Adrenal gland (tissue), 19 donors: Measurements from ENCODE around the gene C15orf61. TPM values are rescaled to one million over a fixed set of nuclear protein-coding genes. Genes with fewer than 3 reads are reported as not detected.

Source experiments
- DNase-seq, 7 donors: peaks; one replicate each; pipeline ENCODE4 v3.0.0-alpha.2; 2019 to 2020
- H3K27ac ChIP-seq, 5 donors: fragments of 200-600 bp; sonication (generic) in 4 of 5; 1 replicate in 3 of 5; 2 replicates in 2 of 5; pipeline versions ENCODE4 v1.5.1 to v1.8.0; 2016 to 2020; ENCODE audit warnings: mild to moderate bottlenecking in 1 of 5
- H3K27me3 ChIP-seq: fragments of 200-600 bp; 2 replicates; pipeline ENCODE4 v1.8.0; 2021
- H3K36me3 ChIP-seq, 2 donors: fragments of 200-600 bp; replicated peaks in 1 of 2; 1 replicate in 1 of 2; 2 replicates in 1 of 2; pipeline versions ENCODE4 v1.5.1 to v1.8.0; 2018 to 2022
- H3K4me1 ChIP-seq, 2 donors: fragments of 200-600 bp; replicated peaks in 1 of 2; 1 replicate in 1 of 2; 2 replicates in 1 of 2; pipeline versions ENCODE4 v1.5.1 to v1.8.0; 2018 to 2021
- H3K4me3 ChIP-seq, 4 donors: fragments of 200-600 bp; sonication (generic) in 3 of 4; one replicate each; pipeline ENCODE4 v1.5.1; 2016 to 2018
- H3K9me3 ChIP-seq, 3 donors: fragments of 200-600 bp; sonication (generic) in 1 of 3; replicated peaks in 1 of 3; 1 replicate in 2 of 3; 2 replicates in 1 of 3; pipeline versions ENCODE4 v1.5.1 to v1.8.0; 2016 to 2021
- POLR2A ChIP-seq, 2 donors: fragments of 450-650 bp; IDR thresholded peaks; one replicate each; pipeline ENCODE4 v1.6.1; 2017; ENCODE audit warnings: antibody characterized with exemption in 2 of 2, mild to moderate bottlenecking in 2 of 2, moderate library complexity in 1 of 2
- WGBS, 4 donors: extraction: QIAGEN DNeasy Blood & Tissue Kit in 2 of 4; methylation state at CpG; one replicate each; pipeline versions ENCODE4 v1.1.5 to v1.1.7; 2013 to 2017; 5-methylcytosine and 5-hydroxymethylcytosine counted together
- intact Hi-C, 2 donors: fragments of 100-400 bp; cut with DNase I; formaldehyde crosslinking; loops; one replicate each; pipeline versions ENCODE4 v1.14.1 to v1.15.0; 2022 to 2023
- long read RNA-seq, 10 donors: library from polyadenylated mRNA in 3 of 10; unstranded in 2 of 10; stranded (forward) in 1 of 10; transcript quantifications; one replicate each; pipeline ENCODE4 v2.0.0 and lab custom pipeline, GENCODE V29; 2021 to 2026
- polyA plus RNA-seq, 3 donors: library from polyadenylated mRNA; stranded (reverse); fragments of 200-250 nt in 2 of 3; fragments of 350-450 nt in 1 of 3; fragmentation: Illumina TruSeq in 1 of 3; extraction: RNeasy Lipid Tissue Mini Kit (QIAGEN cat#74804) in 1 of 3; gene quantifications; one replicate each; pipeline ENCODE4 v1.2.3, GENCODE V29; 2013 to 2014
- total RNA-seq, 9 donors: library from RNA; depleted of rRNA in 4 of 9; stranded (reverse); fragments of >200 nt in 4 of 9; fragments of 120-200 nt in 1 of 9; fragmentation: NEBNext Ultra II Directional in 1 of 9; extraction: Animal tissue kit (Norgen Biotek cat#: 25700) in 1 of 9; gene quantifications; one replicate each; pipeline versions ENCODE4 v1.1.0 to v1.2.4, GENCODE V29; 2013 to 2023
- TF ChIP-seq, protein P1 (sequence below), 6 experiments: fragments of 450-650 bp in 4 of 6; fragments of 200-600 bp in 2 of 6; sonication (generic) in 1 of 6; IDR thresholded peaks; 1 replicate in 5 of 6; 2 replicates in 1 of 6; pipeline versions ENCODE4 v1.5.1 to v1.8.0; 2016 to 2021; ENCODE audit warnings: antibody characterized with exemption in 6 of 6, mild to moderate bottlenecking in 2 of 6, moderate library complexity in 1 of 6
- donor health status: healthy with polysubstance abuse.
- donor health status: Bipolar disorder and iron deficiency.
- donor health status: DM: yes; HTN: yes; CAD: no.
- donor health status: DM: no; HTN: no; CAD: no.
- donor health status: DM: no; HTN: no; CAD: no.
- donor health status: DM: yes; HTN: yes; CAD: no.

Gene C15orf61
- total RNA-seq (1 to 10 TPM; 1.2 to 8.3 (median 5.1) TPM), polyA plus RNA-seq (1 to 10 TPM; 2.5 to 4.4 (median 4.0) TPM)
- long read RNA-seq, donor 1, full-length matches to known transcripts, result 10 of 10 reads
- long read RNA-seq, donor 1, partial matches to known transcripts, result 0 of 10 reads
- long read RNA-seq, donor 1, other reads (novel, unspliced or antisense), result 0 of 10 reads
- long read RNA-seq, donor 2, full-length matches to known transcripts, result 12 of 12 reads
- long read RNA-seq, donor 2, partial matches to known transcripts, result 0 of 12 reads
- long read RNA-seq, donor 2, other reads (novel, unspliced or antisense), result 0 of 12 reads
- long read RNA-seq, donor 3, full-length matches to known transcripts, result 7 of 7 reads
- long read RNA-seq, donor 3, partial matches to known transcripts, result 0 of 7 reads
- long read RNA-seq, donor 3, other reads (novel, unspliced or antisense), result 0 of 7 reads
- long read RNA-seq, donor 4, full-length matches to known transcripts, result 28 of 29 reads
- long read RNA-seq, donor 4, partial matches to known transcripts, result 0 of 29 reads
- long read RNA-seq, donor 4, other reads (novel, unspliced or antisense), result 1 of 29 reads
- long read RNA-seq, donor 5, full-length matches to known transcripts, result 33 of 34 reads
- long read RNA-seq, donor 5, partial matches to known transcripts, result 0 of 34 reads
- long read RNA-seq, donor 5, other reads (novel, unspliced or antisense), result 1 of 34 reads
- long read RNA-seq, donor 6, full-length matches to known transcripts, result 23 of 23 reads
- long read RNA-seq, donor 6, partial matches to known transcripts, result 0 of 23 reads
- long read RNA-seq, donor 6, other reads (novel, unspliced or antisense), result 0 of 23 reads
- long read RNA-seq, donor 7, full-length matches to known transcripts, result 9 of 9 reads
- long read RNA-seq, donor 7, partial matches to known transcripts, result 0 of 9 reads
- long read RNA-seq, donor 7, other reads (novel, unspliced or antisense), result 0 of 9 reads
- long read RNA-seq, donor 8, full-length matches to known transcripts, result 20 of 20 reads
- long read RNA-seq, donor 8, partial matches to known transcripts, result 0 of 20 reads
- long read RNA-seq, donor 8, other reads (novel, unspliced or antisense), result 0 of 20 reads
- long read RNA-seq, donor 9, full-length matches to known transcripts, result 23 of 23 reads
- long read RNA-seq, donor 9, partial matches to known transcripts, result 0 of 23 reads
- long read RNA-seq, donor 9, other reads (novel, unspliced or antisense), result 0 of 23 reads
- long read RNA-seq, donor 10, full-length matches to known transcripts, result 11 of 11 reads
- long read RNA-seq, donor 10, partial matches to known transcripts, result 0 of 11 reads
- long read RNA-seq, donor 10, other reads (novel, unspliced or antisense), result 0 of 11 reads

GRCh38 chr15:67521029-67521782, at the start of gene C15orf61:
TSS of gene C15orf61 (plus strand) at chr15:67521131. CDS start at chr15:67521249, 118 bp downstream.
- peak; percentile 81 to 93 (median 85) for DNase-seq
- Histone ChIP-seq H3K36me3 (no peaks in the 10 kb centered on the region), H3K4me1 (peaks cover 0 to 21% of the 10 kb centered on the region in 2 donors), H3K27ac (peak within 1 kb of the TSS; percentile 80 to 98 (median 96)), H3K27me3 (no peaks in the 10 kb centered on the region), H3K4me3 (peak within 1 kb of the TSS; percentile 52 to 97 (median 66)), H3K9me3 (no peaks in the 10 kb centered on the region)
- peak; percentile 82 to 87 for TF ChIP-seq POLR2A (IDR thresholded peaks at IDR 0.05)
- TF ChIP-seq, protein P1, sequence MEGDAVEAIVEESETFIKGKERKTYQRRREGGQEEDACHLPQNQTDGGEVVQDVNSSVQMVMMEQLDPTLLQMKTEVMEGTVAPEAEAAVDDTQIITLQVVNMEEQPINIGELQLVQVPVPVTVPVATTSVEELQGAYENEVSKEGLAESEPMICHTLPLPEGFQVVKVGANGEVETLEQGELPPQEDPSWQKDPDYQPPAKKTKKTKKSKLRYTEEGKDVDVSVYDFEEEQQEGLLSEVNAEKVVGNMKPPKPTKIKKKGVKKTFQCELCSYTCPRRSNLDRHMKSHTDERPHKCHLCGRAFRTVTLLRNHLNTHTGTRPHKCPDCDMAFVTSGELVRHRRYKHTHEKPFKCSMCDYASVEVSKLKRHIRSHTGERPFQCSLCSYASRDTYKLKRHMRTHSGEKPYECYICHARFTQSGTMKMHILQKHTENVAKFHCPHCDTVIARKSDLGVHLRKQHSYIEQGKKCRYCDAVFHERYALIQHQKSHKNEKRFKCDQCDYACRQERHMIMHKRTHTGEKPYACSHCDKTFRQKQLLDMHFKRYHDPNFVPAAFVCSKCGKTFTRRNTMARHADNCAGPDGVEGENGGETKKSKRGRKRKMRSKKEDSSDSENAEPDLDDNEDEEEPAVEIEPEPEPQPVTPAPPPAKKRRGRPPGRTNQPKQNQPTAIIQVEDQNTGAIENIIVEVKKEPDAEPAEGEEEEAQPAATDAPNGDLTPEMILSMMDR (IDR thresholded peaks at IDR 0.05), result peak in 1 of 6 experiments; percentile 11
- WGBS, 4 donors, result 0% methylated on average over 12 to 94 of the region's 94 CpGs; no CpG with 5 or more reads in 1 of the 4 donors
- intact Hi-C loops, result loop anchor here in 1 of 2 donors (10.0 kb wide), 1 partner anchor 314 kb away; no protein-coding TSS in a partner anchor

GRCh38 chr15:67472957-67473356, 48.0 kb upstream of the C15orf61 start:
- Histone ChIP-seq H3K27me3 (no peaks in the 10 kb centered on the region), H3K36me3 (no peaks in the 10 kb centered on the region), H3K4me3 (no peak overlapping the region), H3K4me1 (no peaks in the 10 kb centered on the region), H3K9me3 (no peaks in the 10 kb centered on the region), H3K27ac (no peak overlapping the region)
- intact Hi-C loops, result no loop called here
- no peak for TF ChIP-seq POLR2A (IDR thresholded peaks at IDR 0.05)
- TF ChIP-seq, protein P1 (IDR thresholded peaks at IDR 0.05), result no peak
- DNase-seq, result no peak
- 100% methylated on average over 1 of the region's 1 CpG for WGBS, 4 donors

- 83 to 93% (median 88%) methylated on average over 5 of the region's 5 CpGs for WGBS, 4 donors
- no peaks in the 10 kb centered on the region for H3K4me1 ChIP-seq
These were observed 46.4 kb upstream of the C15orf61 start for GRCh38 chr15:67474405-67475110.

More at GRCh38 chr15:67474405-67475110, 46.4 kb upstream of the C15orf61 start:
- Histone ChIP-seq H3K4me3 (no peak overlapping the region), H3K27ac (no peak overlapping the region), H3K9me3 (no peaks in the 10 kb centered on the region), H3K27me3 (no peaks in the 10 kb centered on the region), H3K36me3 (no peaks in the 10 kb centered on the region)
- TF ChIP-seq, protein P1 (IDR thresholded peaks at IDR 0.05), result no peak
- TF ChIP-seq POLR2A (IDR thresholded peaks at IDR 0.05), result no peak
- intact Hi-C loops, result no loop called here
- no peak for DNase-seq
